ENCODE measurements around the gene DUT.

Gene DUT

DNA sequence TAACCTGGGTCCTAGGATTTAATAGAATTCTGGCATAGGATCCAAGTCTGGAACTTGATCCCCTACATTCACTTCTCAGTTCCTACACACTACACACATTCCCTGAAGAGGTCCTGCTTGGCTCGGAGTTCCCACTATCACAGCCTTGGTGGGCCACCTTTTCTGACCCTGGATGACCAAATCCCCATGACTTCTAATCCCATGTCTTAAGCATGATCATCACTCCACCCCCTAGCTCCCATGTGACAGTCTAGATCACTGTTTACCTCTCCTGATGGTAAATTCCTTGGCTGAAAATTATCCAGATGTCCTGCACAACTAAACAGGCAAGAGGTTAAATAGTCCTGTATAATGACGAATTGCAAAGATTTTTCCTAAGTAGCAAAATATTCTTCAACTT is 40.3 kb downstream of the DUT start:
- no peak for DNase-seq (ENCODE audit: low spot score)

DNA sequence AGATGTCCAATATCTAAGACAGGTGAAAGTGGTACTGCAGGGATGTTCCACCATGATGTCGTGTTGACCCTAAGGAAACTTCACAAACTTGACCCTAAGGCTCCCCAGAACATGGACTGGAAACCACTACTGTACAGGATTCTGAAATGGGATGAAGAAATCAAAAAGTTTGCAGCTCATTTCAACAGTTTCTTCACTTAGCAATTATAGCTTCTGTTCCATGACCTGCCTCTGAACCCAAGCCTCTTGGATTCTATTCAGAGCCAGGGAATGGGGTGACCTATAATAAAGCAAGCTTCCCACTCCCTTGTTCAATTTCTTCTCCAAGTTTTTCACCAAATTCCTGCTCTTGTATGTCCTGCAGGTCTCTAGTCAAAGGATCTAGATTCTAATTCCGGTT is 40.7 kb downstream of the DUT start:
- no peak for DNase-seq (ENCODE audit: low spot score)

DNA sequence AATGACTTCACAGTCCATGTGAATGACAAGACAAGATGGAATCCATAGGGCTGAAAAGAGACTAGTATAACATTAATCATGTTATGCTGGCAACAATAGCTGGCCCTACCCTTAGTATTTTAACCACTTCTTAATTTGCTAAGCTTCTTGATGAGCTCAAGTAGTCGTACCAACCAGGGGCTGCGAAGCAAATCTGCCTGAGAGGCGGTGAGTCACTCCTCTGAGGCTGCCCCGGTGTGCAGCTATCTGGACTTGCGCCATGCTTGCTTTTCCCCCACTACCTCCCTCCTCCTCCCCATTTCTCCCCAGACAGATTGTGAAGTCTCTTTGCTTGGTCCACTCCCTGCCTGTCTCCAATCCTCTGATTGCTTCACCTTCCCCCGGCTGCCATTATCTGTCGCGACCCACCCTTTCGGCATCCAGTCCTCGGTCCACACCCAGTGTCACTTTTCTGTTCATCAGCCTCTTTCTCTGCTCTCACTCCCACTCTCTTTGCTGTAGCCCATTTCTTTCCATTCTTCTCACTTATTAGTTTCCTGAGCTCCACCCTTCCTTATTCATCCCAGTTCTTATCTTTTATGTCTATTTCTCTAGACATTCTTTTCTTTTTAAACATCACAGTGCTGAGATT is 42.7 kb downstream of the DUT start:
- no peak for DNase-seq (ENCODE audit: low spot score)

DNA sequence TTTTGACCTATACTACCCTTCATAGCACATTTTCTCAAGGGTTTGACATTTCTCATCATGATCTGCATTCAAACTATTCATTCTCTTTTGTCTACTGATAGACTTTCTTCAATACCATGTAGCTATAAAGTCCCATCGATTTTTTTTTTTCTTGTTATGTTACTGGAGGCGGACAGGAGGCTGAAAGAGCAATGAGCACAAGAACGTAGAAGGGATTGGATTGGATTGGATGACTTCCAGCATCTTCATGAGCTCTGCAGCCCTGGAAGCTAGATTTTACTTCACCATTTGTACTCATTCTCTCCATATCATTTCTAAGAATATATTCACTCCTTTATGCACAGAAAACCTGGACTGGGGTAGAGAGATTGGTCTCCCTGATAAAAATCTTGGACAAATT is 43.2 kb downstream of the DUT start:
- no peak for DNase-seq (ENCODE audit: low spot score)

DNA sequence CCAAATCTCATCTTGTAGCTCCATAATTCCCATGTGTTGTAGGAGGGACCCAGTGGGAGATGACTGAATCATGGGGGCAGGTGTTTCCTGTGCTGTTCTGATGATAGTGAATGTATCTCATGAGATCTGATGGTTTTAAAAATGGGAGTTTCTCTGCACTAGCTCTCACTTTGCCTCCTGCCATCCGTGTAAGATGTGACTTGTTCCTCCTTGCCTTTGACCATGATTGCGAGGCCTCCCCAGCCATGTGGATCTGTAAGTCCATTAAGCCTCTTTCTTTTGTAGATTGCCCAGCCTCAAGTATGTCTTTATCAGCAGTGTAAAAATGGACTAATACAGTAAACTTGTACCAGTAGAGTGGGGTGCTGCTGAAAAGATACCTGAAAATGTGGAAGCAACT is 44.5 kb downstream of the DUT start:
- DNase-seq (ENCODE audit: low spot score): no peak

DNA sequence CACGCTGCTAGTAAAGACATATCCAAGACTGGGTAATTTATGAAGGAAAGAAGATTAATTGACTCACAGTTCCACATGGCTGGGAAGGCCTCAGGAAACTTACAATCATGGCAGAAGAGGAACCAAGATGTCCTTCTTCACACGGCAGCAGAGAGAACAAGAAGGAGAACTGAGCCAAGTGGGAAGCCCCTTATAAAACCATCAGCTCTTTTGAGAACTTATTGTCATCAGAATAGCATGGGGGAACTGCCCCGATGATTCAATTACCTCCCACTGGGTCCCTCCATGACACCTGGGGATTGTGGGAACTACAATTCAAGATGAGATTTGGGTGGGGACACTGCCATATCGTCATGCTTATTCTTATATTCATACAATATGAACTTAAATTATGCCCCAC is 49.0 kb downstream of the DUT start:
- no peak for DNase-seq (ENCODE audit: low spot score)

DNA sequence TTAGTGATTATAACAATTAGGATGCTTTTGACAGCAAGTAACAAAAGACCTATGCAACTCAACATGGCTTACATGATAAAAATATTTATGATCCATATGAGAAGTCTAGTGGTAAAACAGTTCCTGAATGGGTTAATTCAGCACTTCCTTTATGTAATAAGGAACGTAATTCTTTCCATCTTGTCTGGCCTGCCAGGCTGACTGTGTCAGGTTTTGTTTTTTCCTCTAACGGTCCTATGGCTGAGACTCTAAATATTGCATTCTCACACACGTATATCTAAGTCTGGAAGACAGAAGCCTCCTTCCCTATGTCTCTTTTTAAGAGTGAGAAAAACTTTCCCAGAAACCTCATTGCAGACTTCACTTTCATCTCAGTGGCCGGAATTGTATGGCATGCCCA is 50.6 kb downstream of the DUT start:
- no peak for DNase-seq (ENCODE audit: low spot score)

DNA sequence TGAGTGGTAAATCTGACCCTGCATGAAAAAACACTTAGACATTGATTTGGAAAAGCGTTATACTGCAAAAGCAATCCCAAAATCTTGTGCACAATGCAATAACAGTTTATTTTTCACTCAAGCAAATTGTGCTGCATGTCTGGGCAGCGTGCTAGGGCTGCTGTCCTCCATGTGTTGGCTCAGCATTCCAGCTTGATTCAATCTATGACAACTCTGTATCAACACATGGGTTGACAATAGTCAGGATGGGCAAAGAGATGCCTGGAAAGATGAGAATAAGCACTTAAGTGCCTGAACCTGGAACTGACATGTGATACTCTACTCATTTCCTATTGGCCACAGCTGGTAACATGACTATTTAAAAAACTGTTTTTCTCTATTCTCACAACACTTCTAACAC is 51.8 kb downstream of the DUT start:
- DNase-seq (ENCODE audit: low spot score): no peak

DNA sequence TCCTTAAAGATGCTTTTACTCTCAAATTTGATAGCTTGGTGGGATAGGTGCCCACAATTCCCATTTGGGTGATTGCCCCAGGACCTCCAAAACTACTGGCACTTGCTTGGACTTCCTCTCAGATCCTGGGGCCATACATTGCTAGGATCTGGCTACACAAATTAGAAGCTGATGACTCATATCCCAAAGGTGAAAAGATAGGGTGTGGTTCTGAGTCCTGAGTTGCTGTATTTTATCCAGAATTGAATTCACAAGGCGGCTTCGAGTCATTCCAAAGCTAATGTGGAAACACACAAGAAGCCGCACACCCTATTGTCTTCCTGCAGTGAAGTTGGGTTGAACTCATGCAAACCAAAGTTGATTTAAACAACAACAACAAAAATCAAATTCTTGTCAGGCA is 53.4 kb downstream of the DUT start:
- DNase-seq (ENCODE audit: low spot score): no peak

DNA sequence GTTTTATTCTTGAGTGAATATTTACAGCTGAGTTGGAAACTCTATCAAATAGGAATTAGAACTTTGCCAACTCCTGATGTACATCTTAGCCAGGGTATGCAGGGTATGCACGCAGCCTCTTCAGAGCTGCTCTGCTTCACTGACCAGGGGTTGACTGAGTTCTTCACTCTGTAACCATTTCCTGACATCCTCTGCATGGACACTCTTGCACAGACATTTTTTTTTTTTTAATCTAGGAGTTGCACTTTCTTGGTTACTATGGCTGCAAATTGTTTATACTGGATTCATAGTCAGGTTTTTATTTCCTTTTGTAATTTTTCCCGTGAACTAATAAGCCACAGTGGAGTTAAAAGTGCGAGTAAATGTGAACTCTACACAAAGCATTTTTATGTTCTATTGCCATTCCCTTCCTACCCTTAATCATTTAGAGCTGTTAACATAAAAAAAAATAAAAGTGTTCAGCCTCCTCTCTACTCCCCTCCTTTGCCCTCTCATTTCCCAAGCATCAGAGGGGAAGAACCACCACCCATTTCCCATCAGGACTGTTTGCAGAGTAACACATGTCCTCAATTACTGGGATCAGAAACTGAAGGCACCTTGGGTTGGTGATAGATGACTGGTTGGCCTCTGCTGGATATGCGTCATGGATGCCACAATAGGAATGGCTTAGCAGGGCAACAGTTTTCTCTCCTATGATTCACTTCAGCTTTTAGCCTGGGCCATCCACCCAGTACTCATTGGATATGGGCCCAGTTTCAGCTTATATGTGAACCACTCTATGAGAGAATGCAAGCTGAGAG is 54.0 kb downstream of the DUT start:
- DNase-seq (ENCODE audit: low spot score): no peak

DNA sequence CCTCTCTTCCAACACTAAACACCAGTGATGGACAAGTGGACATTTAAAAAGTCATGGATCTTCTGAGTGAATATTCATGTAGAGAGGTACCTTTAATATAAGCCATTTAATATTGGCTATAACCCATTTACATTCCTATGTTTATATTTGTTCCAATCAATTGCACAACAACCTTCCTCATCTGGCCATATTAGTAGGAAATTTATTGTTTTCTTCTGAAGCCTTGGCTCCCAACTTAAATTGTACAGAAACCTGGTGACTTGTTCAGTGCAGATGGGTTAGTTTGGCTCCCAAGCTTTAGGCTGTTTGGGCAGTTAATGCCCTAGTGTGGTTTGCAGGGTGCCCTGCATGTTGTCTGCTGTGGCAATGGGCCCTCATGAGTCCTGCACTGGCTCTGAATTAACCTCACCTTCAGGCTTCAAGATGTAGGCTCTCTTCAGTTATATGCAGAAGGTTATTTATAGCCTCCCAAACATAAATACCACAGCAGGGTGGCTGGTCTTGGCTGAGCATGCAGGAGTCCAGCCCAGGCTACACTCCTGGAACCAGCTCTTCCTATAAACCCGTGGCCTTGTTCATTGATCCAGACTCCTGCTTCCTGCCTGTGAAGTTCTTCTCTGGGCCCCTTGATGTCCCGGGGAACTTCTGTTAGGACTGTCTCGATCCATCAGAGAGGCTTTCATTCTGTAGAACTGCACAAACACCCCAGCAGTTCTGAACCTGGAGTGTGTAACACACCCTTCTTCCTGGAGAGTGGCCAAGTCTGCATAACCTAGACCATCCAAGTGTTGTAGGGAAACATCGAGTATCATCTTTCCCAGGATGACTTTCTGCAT is 57.0 kb downstream of the DUT start:
- no peak for DNase-seq (ENCODE audit: low spot score)

DNA sequence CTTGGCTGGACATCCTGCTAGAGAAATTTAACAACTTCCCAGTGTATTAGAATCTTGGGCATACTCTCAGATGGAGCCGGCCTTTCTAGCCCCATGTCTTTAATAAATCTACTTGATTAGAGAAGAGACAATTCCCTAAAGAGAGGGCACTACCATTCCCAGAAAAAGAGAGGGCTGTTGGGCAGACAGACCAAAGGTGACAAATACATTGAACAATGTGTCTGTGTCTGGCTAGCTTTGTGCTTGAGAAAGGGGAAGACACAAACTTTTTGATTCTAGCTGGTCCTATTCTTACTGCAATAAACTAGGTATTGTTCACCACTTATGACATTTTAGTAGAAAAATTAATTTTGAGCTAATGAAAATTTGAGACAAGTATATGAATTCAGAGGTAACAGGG is 57.7 kb downstream of the DUT start:
- DNase-seq (ENCODE audit: low spot score): no peak

DNA sequence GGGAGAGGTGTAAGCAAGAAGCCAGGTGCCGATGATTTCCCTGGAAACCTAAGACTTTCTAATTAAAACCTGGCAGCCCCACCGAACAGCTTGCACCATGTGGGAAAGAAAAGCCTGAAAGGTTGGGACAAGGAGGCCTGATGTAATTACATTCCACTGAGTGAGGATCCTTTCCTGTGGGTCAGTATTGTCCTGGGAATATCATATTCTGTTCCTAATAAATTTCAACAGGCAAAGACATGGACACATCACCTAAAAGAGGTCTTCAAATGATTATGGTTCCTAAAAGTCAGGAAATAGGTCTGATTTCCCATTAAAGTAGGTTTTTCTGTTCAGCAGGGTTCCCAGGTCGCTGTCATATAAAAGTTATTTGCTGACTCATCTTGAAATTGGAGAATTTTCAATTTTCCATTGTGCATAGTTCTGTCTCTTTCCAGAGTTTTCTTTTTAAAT is 58.5 kb downstream of the DUT start:
- DNase-seq (ENCODE audit: low spot score): no peak

DNA sequence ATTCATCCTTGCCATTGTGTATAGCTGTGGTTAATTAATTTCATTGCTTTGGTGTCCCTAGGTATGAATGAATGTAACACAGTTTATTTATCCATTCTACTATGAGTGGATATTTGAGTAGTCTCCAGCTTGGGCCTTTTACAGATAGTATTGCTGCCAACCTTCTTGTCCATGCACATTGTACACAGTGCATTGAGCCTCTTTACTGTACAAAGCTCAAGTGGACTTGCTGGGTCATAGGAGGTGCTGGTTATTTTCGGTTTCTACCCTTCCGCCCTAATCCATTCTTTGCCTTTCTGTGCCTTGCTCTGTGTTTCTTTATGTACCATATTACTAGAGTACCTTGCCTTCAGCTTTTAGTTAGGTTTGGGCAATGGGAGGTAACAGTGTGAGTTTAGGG is 60.7 kb downstream of the DUT start:
- DNase-seq (ENCODE audit: low spot score): no peak

DNA sequence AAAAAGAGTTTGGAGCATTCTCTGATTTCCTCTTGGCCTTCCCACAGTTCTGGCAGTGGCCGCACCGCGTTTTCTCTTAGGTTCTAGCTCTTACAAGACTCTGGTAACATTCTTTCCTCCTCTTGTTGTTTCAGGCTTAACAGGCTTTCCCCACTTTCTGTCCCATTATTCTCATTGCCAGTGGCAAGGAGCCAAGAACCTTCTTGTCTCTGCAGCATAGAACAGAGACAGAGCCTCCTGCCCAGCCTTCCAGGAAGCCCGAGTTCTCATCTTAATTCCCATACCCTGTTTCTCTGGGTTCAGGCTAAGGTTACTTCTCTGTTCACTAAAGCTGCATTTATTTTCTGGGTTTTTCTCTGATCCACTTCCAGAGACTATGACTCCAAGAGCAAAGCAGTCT is 61.1 kb downstream of the DUT start:
- no peak for DNase-seq (ENCODE audit: low spot score)

Measured in hematopoietic multipotent progenitor cell treated with erythropoietin and hydrocortisone succinate and interleukin-3 and kit ligand, for 17 days (in vitro differentiated cells).